GM06990 (cell line): ENCODE data around the gene WWC2.

Source experiments
- DNase-seq: peaks from one replicate; pipeline ENCODE4 v3.0.0-alpha.2; 2011; ENCODE audit not compliant: insufficient read length; ENCODE audit errors: extremely low read depth
- H3K27me3 ChIP-seq: replicated peaks from 2 replicates; pipeline ENCODE4 v1.6.0; 2011; ENCODE audit warnings: low read length; ENCODE audit not compliant: control insufficient read depth, insufficient read depth
- H3K36me3 ChIP-seq: 2 replicates; pipeline ENCODE4 v1.5.1; 2011; ENCODE audit warnings: low read length; ENCODE audit not compliant: control insufficient read depth, insufficient read depth
- H3K4me3 ChIP-seq: replicated peaks from 2 replicates; pipeline ENCODE4 v1.5.1; 2011; ENCODE audit warnings: low read depth, mild to moderate bottlenecking, control low read depth, low read length
- CTCF ChIP-seq: IDR thresholded peaks from 2 replicates; pipeline ENCODE4 v1.5.1; 2011; ENCODE audit warnings: low read length, control low read depth, mild to moderate bottlenecking, inconsistent platforms; ENCODE audit not compliant: insufficient read depth, poor library complexity, severe bottlenecking

Gene WWC2

DNA sequence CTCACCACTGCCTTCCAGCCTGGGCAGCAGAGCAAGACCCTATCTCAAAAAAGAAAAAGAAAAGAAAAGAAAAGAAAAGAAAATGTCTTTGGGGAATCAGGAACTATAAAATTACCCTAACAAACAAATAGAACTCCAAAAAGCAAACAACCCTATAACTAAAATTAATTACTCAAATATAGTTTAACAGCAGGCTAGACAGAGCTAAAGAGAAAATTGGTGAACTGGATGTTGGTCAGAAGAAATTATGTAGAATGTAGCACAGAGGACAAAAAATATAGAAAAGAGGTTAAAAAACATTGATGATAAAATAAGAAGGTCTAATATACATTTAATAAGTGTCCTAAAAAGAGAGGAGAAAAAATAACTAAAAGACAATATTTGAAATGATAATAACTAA, 27.8 kb upstream of the WWC2 start:
- no peaks in the 10 kb centered on the region for H3K27me3 ChIP-seq
- no peak overlapping the region for H3K4me3 ChIP-seq
- TF ChIP-seq CTCF = no peak
- no peak for DNase-seq
- no peaks in the 10 kb centered on the region for H3K36me3 ChIP-seq

GRCh38 chr4:183072176-183072575, 26.9 kb upstream of the WWC2 start:
- Histone ChIP-seq H3K4me3 (no peak overlapping the region), H3K27me3 (no peaks in the 10 kb centered on the region), H3K36me3 (no peaks in the 10 kb centered on the region)
- DNase-seq = no peak
- TF ChIP-seq CTCF = no peak

DNA sequence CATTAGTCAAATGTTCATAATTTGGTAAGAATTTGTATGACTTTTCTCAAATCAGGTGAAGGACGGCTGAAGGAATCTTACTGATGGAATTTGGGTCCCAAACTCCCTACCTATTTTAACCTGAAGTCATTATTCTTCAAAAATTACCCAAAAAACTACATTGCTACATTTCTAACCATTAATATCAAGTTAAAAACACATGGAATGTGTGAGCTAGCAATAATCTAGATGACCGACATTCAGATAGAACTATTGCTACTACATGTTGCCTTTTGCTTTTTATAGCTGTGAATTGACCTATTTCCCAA, 25.3 kb upstream of the WWC2 start:
- no peaks in the 10 kb centered on the region for H3K27me3 ChIP-seq
- no peak for DNase-seq
- H3K36me3 ChIP-seq = no peaks in the 10 kb centered on the region
- TF ChIP-seq CTCF = no peak
- H3K4me3 ChIP-seq = no peak overlapping the region

DNA sequence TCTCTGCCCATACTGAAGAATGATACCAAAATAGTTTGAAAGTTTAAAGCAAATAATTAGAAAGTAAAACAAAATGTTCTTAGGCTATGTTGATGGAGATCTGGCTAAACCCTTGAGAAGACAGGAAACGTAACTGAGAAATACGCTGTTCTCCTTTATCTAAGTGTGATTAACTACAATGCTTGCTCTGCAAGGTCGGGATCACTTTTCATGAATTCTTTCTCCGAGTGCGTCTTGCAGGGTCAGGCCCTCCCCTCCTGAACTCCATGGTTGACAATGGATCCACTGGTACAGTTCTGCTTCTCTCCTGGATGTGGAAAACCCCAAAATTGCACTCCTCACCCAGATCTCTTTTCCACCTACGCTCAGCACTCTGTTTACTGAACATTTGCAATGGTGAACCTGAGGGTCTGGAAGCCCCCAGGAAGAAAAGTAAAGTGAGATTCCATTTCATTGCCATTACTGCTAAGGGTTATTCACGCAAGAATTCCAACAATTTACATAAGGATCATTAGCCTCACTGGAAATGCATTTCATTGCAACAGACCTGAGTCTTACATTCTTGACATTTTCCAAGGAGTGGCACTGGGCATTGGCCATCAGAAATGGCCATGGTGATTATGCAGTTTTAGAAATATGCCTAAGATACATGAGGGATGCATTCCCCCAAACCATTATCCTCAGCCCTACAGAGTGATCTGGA, 24.6 kb upstream of the WWC2 start:
- no peak for TF ChIP-seq CTCF
- no peak for DNase-seq
- Histone ChIP-seq H3K36me3 (no peaks in the 10 kb centered on the region), H3K4me3 (no peak overlapping the region), H3K27me3 (no peaks in the 10 kb centered on the region)

DNA sequence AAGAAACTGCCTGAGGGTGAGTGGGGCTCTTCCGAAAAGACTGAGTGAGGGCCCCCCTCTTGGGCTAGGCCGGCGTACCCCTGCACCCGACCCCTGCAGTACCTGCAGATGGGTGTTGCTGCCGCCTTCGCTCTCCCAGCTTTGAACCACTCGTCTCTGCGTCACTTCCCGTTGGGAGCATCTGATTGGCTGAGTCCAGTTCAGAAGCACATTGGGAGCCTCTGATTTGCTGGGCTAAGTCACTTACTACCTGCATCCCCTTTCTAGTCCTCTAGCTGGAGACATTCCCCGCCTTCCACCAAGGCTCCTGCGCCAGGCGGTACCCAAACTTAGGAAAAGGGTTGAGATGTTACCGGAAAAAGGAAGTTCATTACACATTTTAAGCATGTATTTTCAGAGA, 20.4 kb upstream of the WWC2 start:
- no peak overlapping the region for H3K4me3 ChIP-seq
- no peak for TF ChIP-seq CTCF
- no peaks in the 10 kb centered on the region for H3K27me3 ChIP-seq
- H3K36me3 ChIP-seq = no peaks in the 10 kb centered on the region
- DNase-seq = no peak
